Sigmoid colon (tissue), 7 donors: ENCODE results near the gene POSTN. TPM values are rescaled to one million over a fixed set of nuclear protein-coding genes. Genes with fewer than 3 reads are reported as not detected.
A peak's percentile ranks its signal among the peaks of the same experiment; 100 is the strongest.

Source experiments
- DNase-seq: peaks from one replicate; pipeline ENCODE4 v3.0.0-alpha.2; 2019
- H3K27ac ChIP-seq, 4 donors: fragments of 200-600 bp; sonication (generic); one replicate each; pipeline ENCODE4 v1.5.1; 2016 to 2019; ENCODE audit warnings: mild to moderate bottlenecking in 1 of 4
- H3K27me3 ChIP-seq, 3 donors: fragments of 200-600 bp; sonication (generic); one replicate each; pipeline ENCODE4 v1.5.1; 2019; ENCODE audit warnings: mild to moderate bottlenecking in 1 of 3
- H3K36me3 ChIP-seq, 4 donors: fragments of 200-600 bp; sonication (generic); one replicate each; pipeline ENCODE4 v1.5.1; 2016 to 2019
- H3K4me1 ChIP-seq, 4 donors: fragments of 200-600 bp; sonication (generic); one replicate each; pipeline ENCODE4 v1.5.1; 2017 to 2019
- H3K4me3 ChIP-seq, 4 donors: fragments of 200-600 bp; sonication (generic); one replicate each; pipeline ENCODE4 v1.5.1; 2017 to 2019; ENCODE audit warnings: mild to moderate bottlenecking in 2 of 4, moderate library complexity in 1 of 4
- H3K9me3 ChIP-seq, 4 donors: fragments of 200-600 bp in 3 of 4; sonication (generic) in 3 of 4; one replicate each; pipeline versions ENCODE4 v1.5.1 to v1.6.1; 2013 to 2019
- EP300 ChIP-seq, 4 donors: sonication (generic); formaldehyde crosslinking; IDR thresholded peaks; one replicate each; pipeline ENCODE4 v1.6.1; 2017; ENCODE audit warnings: antibody characterized with exemption in 4 of 4
- POLR2A ChIP-seq, 2 donors: fragments of 450-650 bp; IDR thresholded peaks; one replicate each; pipeline ENCODE4 v1.6.1; 2016; ENCODE audit warnings: antibody characterized with exemption in 2 of 2, mild to moderate bottlenecking in 2 of 2, moderate library complexity in 2 of 2
- POLR2AphosphoS5 ChIP-seq, 4 donors: sonication (generic); formaldehyde crosslinking; IDR thresholded peaks; one replicate each; pipeline ENCODE4 v1.6.1; 2017; ENCODE audit warnings: antibody characterized with exemption in 4 of 4
- WGBS, 2 donors: extraction: QIAGEN DNeasy Blood & Tissue Kit; methylation state at CpG; one replicate each; pipeline ENCODE4 v1.1.7; 2013; 5-methylcytosine and 5-hydroxymethylcytosine counted together
- intact Hi-C: fragments of 100-400 bp; cut with DNase I; formaldehyde crosslinking; loops from one replicate; pipeline ENCODE4 v1.15.1; 2023
- polyA plus RNA-seq, 3 donors: library from polyadenylated mRNA; stranded (reverse); fragments of 200-250 nt; gene quantifications; one replicate each; pipeline ENCODE4 v1.2.3, GENCODE V29; 2013
- total RNA-seq, 4 donors: library from RNA; depleted of rRNA; stranded (reverse); fragments of >200 nt; gene quantifications; one replicate each; pipeline ENCODE4 v1.1.0, GENCODE V29; 2016
- TF ChIP-seq, protein P1 (sequence below), 4 experiments: fragments of 450-650 bp in 3 of 4; fragments of 200-600 bp in 1 of 4; IDR thresholded peaks; one replicate each; pipeline ENCODE4 v1.5.1; 2016 to 2019; ENCODE audit warnings: antibody characterized with exemption in 4 of 4, mild to moderate bottlenecking in 3 of 4, moderate library complexity in 2 of 4
- donor health status: healthy with polysubstance abuse.
- donor health status: Bipolar disorder and iron deficiency.
- donor health status: healthy.

Gene POSTN
- total and polyA plus RNA-seq, 7 donors = 6.0 to 128 (median 33.2) TPM

DNA sequence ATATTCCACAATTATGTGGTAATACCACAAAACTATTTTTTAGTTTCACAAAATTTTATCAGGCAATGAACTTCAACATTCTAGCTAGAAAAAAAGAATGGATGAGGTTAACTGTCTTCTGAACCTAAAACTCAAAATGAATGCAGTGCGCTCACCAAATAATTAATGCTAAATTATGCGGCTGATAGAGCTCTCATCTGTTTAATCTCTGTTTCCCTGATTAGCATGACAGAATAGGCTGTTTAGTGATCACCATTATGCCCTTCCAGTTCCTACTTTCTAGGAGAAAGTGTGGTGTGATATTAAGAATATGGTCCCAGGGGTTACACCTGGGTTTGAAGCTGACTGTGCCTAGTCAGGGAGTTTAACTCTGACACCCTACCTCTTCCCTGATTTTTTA, 42.8 kb upstream of the POSTN start:
- no peaks in the 10 kb centered on the region for H3K9me3 ChIP-seq
- H3K4me1 ChIP-seq = no peaks in the 10 kb centered on the region
- DNase-seq = no peak
- intact Hi-C loops = loop anchor here (10.0 kb wide), 1 partner anchor 223 kb away; the partner anchor contains the start of gene TRPC4
- TF ChIP-seq, protein P1, sequence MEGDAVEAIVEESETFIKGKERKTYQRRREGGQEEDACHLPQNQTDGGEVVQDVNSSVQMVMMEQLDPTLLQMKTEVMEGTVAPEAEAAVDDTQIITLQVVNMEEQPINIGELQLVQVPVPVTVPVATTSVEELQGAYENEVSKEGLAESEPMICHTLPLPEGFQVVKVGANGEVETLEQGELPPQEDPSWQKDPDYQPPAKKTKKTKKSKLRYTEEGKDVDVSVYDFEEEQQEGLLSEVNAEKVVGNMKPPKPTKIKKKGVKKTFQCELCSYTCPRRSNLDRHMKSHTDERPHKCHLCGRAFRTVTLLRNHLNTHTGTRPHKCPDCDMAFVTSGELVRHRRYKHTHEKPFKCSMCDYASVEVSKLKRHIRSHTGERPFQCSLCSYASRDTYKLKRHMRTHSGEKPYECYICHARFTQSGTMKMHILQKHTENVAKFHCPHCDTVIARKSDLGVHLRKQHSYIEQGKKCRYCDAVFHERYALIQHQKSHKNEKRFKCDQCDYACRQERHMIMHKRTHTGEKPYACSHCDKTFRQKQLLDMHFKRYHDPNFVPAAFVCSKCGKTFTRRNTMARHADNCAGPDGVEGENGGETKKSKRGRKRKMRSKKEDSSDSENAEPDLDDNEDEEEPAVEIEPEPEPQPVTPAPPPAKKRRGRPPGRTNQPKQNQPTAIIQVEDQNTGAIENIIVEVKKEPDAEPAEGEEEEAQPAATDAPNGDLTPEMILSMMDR (IDR thresholded peaks at IDR 0.05) = no peak
- TF ChIP-seq POLR2A (IDR thresholded peaks at IDR 0.05) = no peak
- TF ChIP-seq POLR2AphosphoS5 (IDR thresholded peaks at IDR 0.05) = no peak
- no peak for TF ChIP-seq EP300 (IDR thresholded peaks at IDR 0.05)
- 97% methylated on average over 2 of the region's 2 CpGs for WGBS, 2 donors
- no peak overlapping the region for H3K4me3 ChIP-seq
- H3K27ac ChIP-seq = no peak overlapping the region
- H3K36me3 ChIP-seq = no peaks in the 10 kb centered on the region
- H3K27me3 ChIP-seq = no peaks in the 10 kb centered on the region

DNA sequence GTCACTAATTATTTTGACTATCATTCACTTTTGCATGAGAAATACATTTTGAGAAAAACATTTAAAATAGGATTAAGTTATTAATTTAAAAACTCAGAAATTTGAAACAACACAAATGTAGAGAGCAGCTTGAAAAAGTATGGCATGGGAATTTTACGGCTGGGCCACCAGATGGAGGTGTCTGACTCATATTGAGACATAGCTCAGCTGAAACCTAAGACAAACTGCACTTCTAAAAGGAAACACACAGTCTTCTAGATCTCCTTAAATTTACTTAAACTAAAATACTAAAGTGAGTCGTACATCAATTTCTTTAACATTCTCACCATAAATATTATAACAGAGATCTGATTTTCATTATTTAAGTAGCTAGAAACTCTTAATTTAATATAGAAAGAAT, 41.9 kb upstream of the POSTN start:
- Histone ChIP-seq H3K4me1 (no peaks in the 10 kb centered on the region), H3K27me3 (no peaks in the 10 kb centered on the region), H3K4me3 (no peak overlapping the region), H3K9me3 (no peaks in the 10 kb centered on the region), H3K36me3 (no peaks in the 10 kb centered on the region), H3K27ac (no peak overlapping the region)
- intact Hi-C loops = loop anchor here (10.0 kb wide), 1 partner anchor 224 kb away; the partner anchor contains the start of gene TRPC4
- WGBS, 2 donors = 12 to 23% methylated on average over 2 of the region's 2 CpGs
- no peak for DNase-seq
- no peak for TF ChIP-seq POLR2A (IDR thresholded peaks at IDR 0.05)
- TF ChIP-seq, protein P1 (IDR thresholded peaks at IDR 0.05) = peak in 2 of 4 experiments; percentile 35 to 52

DNA sequence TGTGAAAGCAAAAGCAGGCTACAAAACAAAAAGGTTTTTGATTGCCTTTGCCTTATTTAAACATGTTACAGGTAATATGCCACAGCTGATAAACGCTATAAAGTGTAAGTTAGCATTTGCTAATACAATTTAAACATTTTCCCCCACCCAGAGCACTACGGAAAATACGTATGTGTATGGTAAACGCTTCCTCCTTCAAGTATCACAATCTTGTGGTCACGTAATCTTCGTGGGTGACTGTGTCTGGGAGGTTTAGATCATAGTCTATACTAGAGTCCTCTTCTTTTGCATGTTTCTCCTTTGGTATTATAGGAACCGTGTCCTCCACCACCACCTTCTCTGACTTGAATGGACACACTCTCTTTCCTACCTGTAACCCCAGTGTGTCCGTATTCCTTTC, 38.1 kb upstream of the POSTN start:
- TF ChIP-seq POLR2A (IDR thresholded peaks at IDR 0.05) (no peak), POLR2AphosphoS5 (IDR thresholded peaks at IDR 0.05) (no peak), EP300 (IDR thresholded peaks at IDR 0.05) (no peak)
- TF ChIP-seq, protein P1 (IDR thresholded peaks at IDR 0.05) = no peak
- Histone ChIP-seq H3K27ac (no peak overlapping the region), H3K27me3 (no peaks in the 10 kb centered on the region), H3K36me3 (no peaks in the 10 kb centered on the region), H3K4me1 (no peaks in the 10 kb centered on the region), H3K9me3 (no peaks in the 10 kb centered on the region), H3K4me3 (no peak overlapping the region)
- no peak for DNase-seq
- WGBS, 2 donors = 69 to 78% methylated on average over 8 of the region's 8 CpGs
- intact Hi-C loops = no loop called here

GRCh38 chr13:37632294-37632693, 33.7 kb upstream of the POSTN start:
- H3K4me1 ChIP-seq = peaks cover 0 to 6% (median 0%) of the 10 kb centered on the region in 4 donors
- intact Hi-C loops = no loop called here

More at GRCh38 chr13:37632294-37632693, 33.7 kb upstream of the POSTN start:
- TF ChIP-seq EP300 (IDR thresholded peaks at IDR 0.05) (no peak), POLR2AphosphoS5 (IDR thresholded peaks at IDR 0.05) (no peak), POLR2A (IDR thresholded peaks at IDR 0.05) (no peak)
- TF ChIP-seq, protein P1 (IDR thresholded peaks at IDR 0.05) = no peak
- H3K9me3 ChIP-seq = no peaks in the 10 kb centered on the region
- no peak overlapping the region for H3K4me3 ChIP-seq
- H3K36me3 ChIP-seq = no peaks in the 10 kb centered on the region
- no peak overlapping the region for H3K27ac ChIP-seq
- DNase-seq = no peak
- H3K27me3 ChIP-seq = no peaks in the 10 kb centered on the region
- 63 to 66% methylated on average over 5 of the region's 5 CpGs for whole genome bisulfite sequencing, 2 donors
